Osteocyte (in vitro differentiated cells): Measurements from ENCODE around the gene SLC4A3. TPM values are rescaled to one million over a fixed set of nuclear protein-coding genes. Genes with fewer than 3 reads are reported as not detected.

Source experiments
- DNase-seq: peaks from one replicate; pipeline ENCODE4 v3.0.0; 2021; ENCODE audit warnings: mixed read lengths; ENCODE audit not compliant: unreplicated experiment; ENCODE audit errors: extremely low spot score
- H3K27ac Mint-ChIP-seq: one replicate; pipeline ENCODE4 v1.8.0; 2021; ENCODE audit warnings: mild to moderate bottlenecking, mixed read lengths; ENCODE audit not compliant: unreplicated experiment
- H3K27me3 Mint-ChIP-seq: one replicate; pipeline ENCODE4 v1.8.0; 2021; ENCODE audit warnings: mixed read lengths; ENCODE audit not compliant: unreplicated experiment
- H3K36me3 Mint-ChIP-seq: one replicate; pipeline ENCODE4 v1.8.0; 2021; ENCODE audit warnings: mixed read lengths; ENCODE audit not compliant: unreplicated experiment
- H3K4me1 Mint-ChIP-seq: one replicate; pipeline ENCODE4 v1.8.0; 2021; ENCODE audit warnings: mixed read lengths; ENCODE audit not compliant: unreplicated experiment
- H3K4me3 Mint-ChIP-seq: one replicate; pipeline ENCODE4 v1.8.0; 2021; ENCODE audit warnings: mild to moderate bottlenecking, moderate library complexity, mixed read lengths; ENCODE audit not compliant: unreplicated experiment
- H3K9me3 Mint-ChIP-seq: one replicate; pipeline ENCODE4 v1.8.0; 2021; ENCODE audit warnings: mixed read lengths; ENCODE audit not compliant: unreplicated experiment
- long read RNA-seq: library from polyadenylated mRNA; unstranded; transcript quantifications from one replicate; pipeline ENCODE4 v2.0.0, GENCODE V29; 2021
- total RNA-seq: library from RNA; stranded (reverse); gene quantifications from 2 replicates; pipeline ENCODE4 v1.2.1, GENCODE V29; 2021
- TF ChIP-seq, protein P1 (sequence below): fragments of 200-600 bp; sonication (generic); IDR thresholded peaks from 2 replicates; pipeline ENCODE4 v1.5.0; 2021; ENCODE audit warnings: antibody characterized with exemption, mild to moderate bottlenecking, moderate library complexity

SLC4A3 gene, protein sequence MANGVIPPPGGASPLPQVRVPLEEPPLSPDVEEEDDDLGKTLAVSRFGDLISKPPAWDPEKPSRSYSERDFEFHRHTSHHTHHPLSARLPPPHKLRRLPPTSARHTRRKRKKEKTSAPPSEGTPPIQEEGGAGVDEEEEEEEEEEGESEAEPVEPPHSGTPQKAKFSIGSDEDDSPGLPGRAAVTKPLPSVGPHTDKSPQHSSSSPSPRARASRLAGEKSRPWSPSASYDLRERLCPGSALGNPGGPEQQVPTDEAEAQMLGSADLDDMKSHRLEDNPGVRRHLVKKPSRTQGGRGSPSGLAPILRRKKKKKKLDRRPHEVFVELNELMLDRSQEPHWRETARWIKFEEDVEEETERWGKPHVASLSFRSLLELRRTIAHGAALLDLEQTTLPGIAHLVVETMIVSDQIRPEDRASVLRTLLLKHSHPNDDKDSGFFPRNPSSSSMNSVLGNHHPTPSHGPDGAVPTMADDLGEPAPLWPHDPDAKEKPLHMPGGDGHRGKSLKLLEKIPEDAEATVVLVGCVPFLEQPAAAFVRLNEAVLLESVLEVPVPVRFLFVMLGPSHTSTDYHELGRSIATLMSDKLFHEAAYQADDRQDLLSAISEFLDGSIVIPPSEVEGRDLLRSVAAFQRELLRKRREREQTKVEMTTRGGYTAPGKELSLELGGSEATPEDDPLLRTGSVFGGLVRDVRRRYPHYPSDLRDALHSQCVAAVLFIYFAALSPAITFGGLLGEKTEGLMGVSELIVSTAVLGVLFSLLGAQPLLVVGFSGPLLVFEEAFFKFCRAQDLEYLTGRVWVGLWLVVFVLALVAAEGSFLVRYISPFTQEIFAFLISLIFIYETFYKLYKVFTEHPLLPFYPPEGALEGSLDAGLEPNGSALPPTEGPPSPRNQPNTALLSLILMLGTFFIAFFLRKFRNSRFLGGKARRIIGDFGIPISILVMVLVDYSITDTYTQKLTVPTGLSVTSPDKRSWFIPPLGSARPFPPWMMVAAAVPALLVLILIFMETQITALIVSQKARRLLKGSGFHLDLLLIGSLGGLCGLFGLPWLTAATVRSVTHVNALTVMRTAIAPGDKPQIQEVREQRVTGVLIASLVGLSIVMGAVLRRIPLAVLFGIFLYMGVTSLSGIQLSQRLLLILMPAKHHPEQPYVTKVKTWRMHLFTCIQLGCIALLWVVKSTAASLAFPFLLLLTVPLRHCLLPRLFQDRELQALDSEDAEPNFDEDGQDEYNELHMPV
- total RNA-seq: 9.2 and 11.6 TPM in 2 replicates
- long read RNA-seq, partial matches to known transcripts: 2 of 2 reads
- long read RNA-seq, other reads (novel, unspliced or antisense): 0 of 2 reads

DNA sequence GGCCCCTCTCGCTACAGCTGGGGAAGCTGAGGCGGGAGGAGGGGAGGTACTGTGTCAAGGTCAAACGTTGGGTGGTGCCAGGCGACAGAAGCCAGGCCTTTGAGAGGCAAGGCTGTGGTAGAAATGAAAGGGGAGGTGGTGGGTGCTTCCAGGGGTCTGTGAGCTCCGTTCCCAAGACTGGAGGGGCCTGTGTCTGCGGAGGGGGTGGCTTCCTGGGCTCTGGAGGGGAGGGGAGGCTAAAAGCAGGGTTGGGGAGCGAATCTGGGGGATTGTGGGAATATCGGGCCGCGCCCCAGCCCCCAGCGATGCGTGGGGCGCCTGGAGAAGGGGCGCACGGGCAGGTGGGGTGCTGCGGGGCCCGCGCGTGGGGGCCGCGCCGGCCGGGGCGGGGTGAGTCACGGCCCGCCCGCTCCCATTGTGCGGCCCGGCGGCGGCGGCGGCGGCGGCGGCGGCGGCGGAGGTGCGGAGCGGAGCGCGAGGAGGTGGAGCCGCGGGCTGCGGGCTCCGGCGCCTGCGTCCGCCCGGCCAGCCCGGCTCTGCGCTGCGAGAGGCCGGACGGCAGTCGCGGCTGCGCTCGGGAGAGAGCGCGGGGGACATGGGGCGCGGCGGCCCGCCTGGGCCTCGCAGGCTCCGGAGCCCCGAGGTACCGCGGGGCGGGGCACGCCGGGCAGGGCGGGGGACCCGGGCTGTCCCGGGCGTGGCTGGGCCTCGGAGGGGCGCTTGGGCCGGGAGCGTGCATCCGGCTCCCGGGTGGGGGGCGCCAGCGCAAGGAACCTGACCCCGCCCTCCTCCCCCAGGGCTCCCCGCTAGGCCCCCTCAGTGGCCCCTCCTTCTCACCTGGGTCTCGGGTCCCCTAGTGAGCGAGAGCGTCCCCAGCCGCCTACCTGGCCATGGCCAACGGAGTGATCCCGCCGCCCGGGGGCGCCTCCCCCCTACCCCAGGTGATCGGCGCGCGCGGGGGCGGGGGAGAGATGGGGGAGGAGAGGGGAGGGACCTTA, at the start of gene SLC4A3:
Gene SLC4A3 (plus strand): TSS at position 528 of the 998 bp plus-strand sequence. CDS start 363 bp downstream, at position 891.
- no peak for DNase-seq
- Mint-ChIP-seq H3K9me3 (no peaks in the 10 kb centered on the region), H3K4me3 (peak within 1 kb of the TSS; percentile 77), H3K36me3 (peaks cover 1% of the 10 kb centered on the region), H3K4me1 (peaks cover 3% of the 10 kb centered on the region), H3K27me3 (peaks cover 12% of the 10 kb centered on the region), H3K27ac (peak within 1 kb of the TSS; percentile 59)
- TF ChIP-seq, protein P1, sequence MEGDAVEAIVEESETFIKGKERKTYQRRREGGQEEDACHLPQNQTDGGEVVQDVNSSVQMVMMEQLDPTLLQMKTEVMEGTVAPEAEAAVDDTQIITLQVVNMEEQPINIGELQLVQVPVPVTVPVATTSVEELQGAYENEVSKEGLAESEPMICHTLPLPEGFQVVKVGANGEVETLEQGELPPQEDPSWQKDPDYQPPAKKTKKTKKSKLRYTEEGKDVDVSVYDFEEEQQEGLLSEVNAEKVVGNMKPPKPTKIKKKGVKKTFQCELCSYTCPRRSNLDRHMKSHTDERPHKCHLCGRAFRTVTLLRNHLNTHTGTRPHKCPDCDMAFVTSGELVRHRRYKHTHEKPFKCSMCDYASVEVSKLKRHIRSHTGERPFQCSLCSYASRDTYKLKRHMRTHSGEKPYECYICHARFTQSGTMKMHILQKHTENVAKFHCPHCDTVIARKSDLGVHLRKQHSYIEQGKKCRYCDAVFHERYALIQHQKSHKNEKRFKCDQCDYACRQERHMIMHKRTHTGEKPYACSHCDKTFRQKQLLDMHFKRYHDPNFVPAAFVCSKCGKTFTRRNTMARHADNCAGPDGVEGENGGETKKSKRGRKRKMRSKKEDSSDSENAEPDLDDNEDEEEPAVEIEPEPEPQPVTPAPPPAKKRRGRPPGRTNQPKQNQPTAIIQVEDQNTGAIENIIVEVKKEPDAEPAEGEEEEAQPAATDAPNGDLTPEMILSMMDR: no peak

DNA sequence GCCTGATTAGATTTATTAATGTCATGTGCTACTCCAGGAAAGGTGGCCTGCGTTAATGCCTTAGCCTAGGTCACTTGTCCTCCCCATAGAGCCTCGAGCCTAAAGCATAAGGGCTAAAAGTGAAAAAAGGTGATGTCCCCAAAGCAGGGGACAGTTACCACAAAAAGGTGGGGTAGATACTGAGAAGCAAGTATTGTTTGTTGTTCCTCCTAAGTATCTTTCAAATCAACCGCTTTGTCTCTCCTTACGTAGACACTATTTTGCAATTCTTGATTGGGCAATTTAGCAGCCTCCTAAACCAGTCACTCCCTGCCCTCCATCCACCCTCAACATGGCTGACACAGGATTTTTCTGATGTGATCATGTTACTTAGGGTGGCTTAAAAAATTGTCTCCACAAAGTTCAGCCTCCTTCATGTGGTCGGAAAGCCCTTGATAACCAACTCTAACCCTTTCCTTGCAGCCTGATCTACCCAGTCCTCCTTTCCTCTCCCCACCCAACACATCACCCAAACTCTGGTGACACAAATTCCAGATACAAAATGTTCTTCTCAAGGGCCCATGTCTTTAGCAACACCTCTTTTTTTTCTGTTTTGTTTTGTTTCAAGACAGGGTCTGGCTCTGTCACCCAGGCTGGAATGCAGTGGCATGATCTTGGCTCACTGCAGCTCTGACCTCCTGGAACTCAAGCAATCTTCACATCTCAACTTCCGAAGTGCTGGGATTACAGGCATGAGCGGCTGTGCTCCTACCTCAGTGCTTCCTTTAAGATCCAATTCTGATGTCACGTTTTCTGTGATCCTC, 48.4 kb upstream of the SLC4A3 start:
- Mint-ChIP-seq H3K36me3 (no peaks in the 10 kb centered on the region), H3K27me3 (peaks cover 6% of the 10 kb centered on the region), H3K9me3 (no peaks in the 10 kb centered on the region), H3K27ac (no peak overlapping the region), H3K4me1 (peaks cover 12% of the 10 kb centered on the region), H3K4me3 (no peak overlapping the region)
- no peak for DNase-seq
- TF ChIP-seq, protein P1: no peak

DNA sequence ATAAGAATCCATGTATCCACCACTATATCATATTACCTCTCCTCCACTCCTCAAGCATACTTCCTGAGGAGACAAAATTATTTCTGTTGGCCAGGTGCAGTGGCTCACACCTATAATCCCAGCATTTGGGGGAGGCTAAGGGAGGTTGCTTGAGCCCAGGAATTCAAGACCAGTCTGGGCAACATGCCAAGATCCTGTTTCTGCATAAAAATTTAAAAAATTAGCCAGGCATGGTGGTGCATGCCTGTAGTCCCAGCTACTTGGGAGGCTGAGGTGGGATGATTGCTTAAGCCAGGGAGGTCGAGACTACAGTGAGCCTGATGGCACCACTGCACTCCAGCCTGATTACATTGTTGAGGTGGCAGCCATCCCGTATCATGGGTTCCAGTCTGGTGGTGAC, 46.1 kb upstream of the SLC4A3 start:
- peaks cover 8% of the 10 kb centered on the region for H3K27me3 Mint-ChIP-seq
- H3K4me3 Mint-ChIP-seq: no peak overlapping the region
- H3K9me3 Mint-ChIP-seq: no peaks in the 10 kb centered on the region
- no peak for DNase-seq
- TF ChIP-seq, protein P1: no peak
- H3K36me3 Mint-ChIP-seq: no peaks in the 10 kb centered on the region
- no peak overlapping the region for H3K27ac Mint-ChIP-seq
- peaks cover 12% of the 10 kb centered on the region for H3K4me1 Mint-ChIP-seq

DNA sequence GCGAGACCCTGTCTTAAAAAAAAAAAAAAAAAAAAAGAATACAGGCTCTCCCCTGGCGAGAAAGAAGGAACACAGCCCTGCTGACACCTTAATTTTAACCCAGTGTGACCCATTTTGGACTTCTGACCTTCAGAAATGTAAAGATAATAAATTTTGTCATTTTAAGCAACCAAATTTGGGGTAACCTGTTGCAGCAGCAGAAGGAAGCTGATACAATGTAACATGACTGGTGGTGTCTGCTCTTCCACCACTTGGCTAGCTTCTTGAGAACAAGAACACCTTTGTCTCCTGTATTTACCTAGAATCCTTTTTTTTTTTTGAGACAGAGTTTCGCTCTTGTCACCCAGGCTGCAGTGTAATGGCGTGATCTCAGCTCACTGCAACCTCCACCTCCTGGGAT, 36.3 kb upstream of the SLC4A3 start:
- no peak for DNase-seq
- peaks cover 2% of the 10 kb centered on the region for H3K27me3 Mint-ChIP-seq
- H3K27ac Mint-ChIP-seq: no peak overlapping the region
- H3K9me3 Mint-ChIP-seq: no peaks in the 10 kb centered on the region
- no peaks in the 10 kb centered on the region for H3K36me3 Mint-ChIP-seq
- H3K4me3 Mint-ChIP-seq: no peak overlapping the region
- peaks cover 16% of the 10 kb centered on the region for H3K4me1 Mint-ChIP-seq
- TF ChIP-seq, protein P1: no peak
